Neuronal stem cell (in vitro differentiated cells): Measurements from ENCODE around the gene KCNJ13.

Experiments
- DNase-seq: peaks from one replicate; pipeline ENCODE4 v3.0.0-alpha.2; 2013; ENCODE audit warnings: low spot score
- H2AFZ ChIP-seq: one replicate; pipeline ENCODE4 v1.6.1; 2013; ENCODE audit warnings: mild to moderate bottlenecking, low read length, inconsistent platforms
- H2AK5ac ChIP-seq: 2 replicates; pipeline ENCODE4 v1.6.1; 2013; ENCODE audit warnings: low read depth, mild to moderate bottlenecking, inconsistent platforms, low read length, moderate library complexity, mixed read lengths
- H2BK120ac ChIP-seq: 2 replicates; pipeline ENCODE4 v1.6.1; 2013; ENCODE audit warnings: low read depth, mild to moderate bottlenecking, inconsistent platforms, low read length, moderate library complexity, mixed read lengths
- H2BK12ac ChIP-seq: one replicate; pipeline ENCODE4 v1.6.1; 2013; ENCODE audit warnings: low read length, inconsistent platforms
- H2BK15ac ChIP-seq: 2 replicates; pipeline ENCODE4 v1.6.1; 2013; ENCODE audit warnings: mild to moderate bottlenecking, low read length, inconsistent platforms, mixed read lengths
- H2BK5ac ChIP-seq: one replicate; pipeline ENCODE4 v1.6.1; 2013; ENCODE audit warnings: inconsistent platforms, mild to moderate bottlenecking, low read length, moderate library complexity
- H3K14ac ChIP-seq: one replicate; pipeline ENCODE4 v1.6.1; 2013; ENCODE audit warnings: low read length, inconsistent platforms
- H3K18ac ChIP-seq: 2 replicates; pipeline ENCODE4 v1.6.1; 2013; ENCODE audit warnings: low read length, inconsistent platforms
- H3K23ac ChIP-seq: 2 replicates; pipeline ENCODE4 v1.6.1; 2013; ENCODE audit warnings: low read depth, mild to moderate bottlenecking, mixed read lengths, low read length, inconsistent platforms; ENCODE audit not compliant: poor library complexity
- H3K27ac ChIP-seq: replicated peaks from 3 replicates; pipeline ENCODE4 v1.5.1; 2013; ENCODE audit warnings: low read length, inconsistent platforms
- H3K27me3 ChIP-seq, 3 experiments: 2 replicates each; pipeline ENCODE4 v1.6.1; 2013; ENCODE audit warnings: low read length in 3 of 3, mild to moderate bottlenecking in 2 of 3, inconsistent platforms in 1 of 3, low read depth in 1 of 3, mixed read lengths in 1 of 3, moderate library complexity in 1 of 3; ENCODE audit not compliant: control insufficient read depth in 3 of 3, insufficient read depth in 3 of 3
- H3K36me3 ChIP-seq, 2 donors: replicated peaks in 1 of 2; 2 replicates each; pipeline ENCODE4 v1.6.1; 2013; ENCODE audit warnings: low read length in 2 of 2; ENCODE audit not compliant: control insufficient read depth in 2 of 2, insufficient read depth in 2 of 2
- H3K4ac ChIP-seq: 2 replicates; pipeline ENCODE4 v1.6.1; 2013; ENCODE audit warnings: inconsistent platforms, mild to moderate bottlenecking, low read length, moderate library complexity
- H3K4me1 ChIP-seq, 2 donors: 1 replicate in 1 of 2; 2 replicates in 1 of 2; pipeline ENCODE4 v1.6.1; 2013; ENCODE audit warnings: low read length in 2 of 2, low read depth in 1 of 2; ENCODE audit not compliant: control insufficient read depth in 2 of 2, insufficient read depth in 1 of 2
- H3K4me2 ChIP-seq: one replicate; pipeline ENCODE4 v1.6.1; 2013; ENCODE audit warnings: mild to moderate bottlenecking, low read length, inconsistent platforms; ENCODE audit not compliant: insufficient read depth, poor library complexity, severe bottlenecking
- H3K4me3 ChIP-seq, 2 donors: 2 replicates each; pipeline ENCODE4 v1.5.1; 2013; ENCODE audit warnings: low read length in 2 of 2, mild to moderate bottlenecking in 2 of 2, inconsistent platforms in 1 of 2, moderate library complexity in 1 of 2
- H3K79me1 ChIP-seq: one replicate; pipeline ENCODE4 v1.6.1; 2013; ENCODE audit warnings: low read depth, mild to moderate bottlenecking, inconsistent platforms, low read length, moderate library complexity
- H3K9ac ChIP-seq: one replicate; pipeline ENCODE4 v1.6.1; 2013; ENCODE audit warnings: mild to moderate bottlenecking, low read depth, low read length, inconsistent platforms; ENCODE audit not compliant: poor library complexity
- H3K9me3 ChIP-seq, 2 donors: replicated peaks in 1 of 2; 2 replicates each; pipeline versions ENCODE3 to v1.6.1; 2013; ENCODE audit warnings: low read length in 2 of 2, mild to moderate bottlenecking in 2 of 2, inconsistent platforms in 1 of 2, low read depth in 1 of 2, mixed read lengths in 1 of 2, moderate library complexity in 1 of 2; ENCODE audit not compliant: control insufficient read depth in 2 of 2, insufficient read depth in 1 of 2
- H4K8ac ChIP-seq: one replicate; pipeline ENCODE4 v1.6.1; 2013; ENCODE audit warnings: low read depth, mild to moderate bottlenecking, inconsistent platforms, low read length, moderate library complexity
- H4K91ac ChIP-seq: one replicate; pipeline ENCODE4 v1.6.1; 2013; ENCODE audit warnings: low read length, low read depth, mild to moderate bottlenecking, inconsistent platforms; ENCODE audit not compliant: poor library complexity
- WGBS, 2 donors: extraction: QIAGEN DNeasy Blood & Tissue Kit; methylation state at CpG; one replicate each; pipeline ENCODE4 v1.1.7; 2013; ENCODE audit warnings: missing lambda C conversion rate in 2 of 2, mixed read lengths in 1 of 2; ENCODE audit not compliant: insufficient read length in 2 of 2, insufficient replicate concordance in 1 of 2; ENCODE audit errors: extremely low coverage in 2 of 2; 5-methylcytosine and 5-hydroxymethylcytosine counted together

KCNJ13 gene

GRCh38 chr2:232791518-232791917 is 15.2 kb upstream of the KCNJ13 start:
- Histone ChIP-seq H2AK5ac (no peak overlapping the region), H2BK15ac (no peak overlapping the region), H3K79me1 (no peaks in the 10 kb centered on the region), H3K4ac (no peak overlapping the region), H3K4me3 (no peak overlapping the region), H4K91ac (no peak overlapping the region), H3K27me3 (no peaks in the 10 kb centered on the region), H2AFZ (no peak overlapping the region), H2BK12ac (no peak overlapping the region), H3K18ac (no peak overlapping the region), H3K27ac (no peak overlapping the region), H2BK5ac (no peak overlapping the region), H4K8ac (no peak overlapping the region), H2BK120ac (no peak overlapping the region), H3K36me3 (peaks cover 25 to 98% of the 10 kb centered on the region in 2 donors), H3K9ac (no peak overlapping the region), H3K14ac (no peak overlapping the region), H3K9me3 (no peaks in the 10 kb centered on the region), H3K4me2 (no peak overlapping the region), H3K23ac (no peak overlapping the region), H3K4me1 (peaks cover 0 to 1% of the 10 kb centered on the region in 2 donors)
- no CpG with 5 or more reads among the region's 4 CpGs for WGBS, 2 donors
- no peak for DNase-seq

DNA sequence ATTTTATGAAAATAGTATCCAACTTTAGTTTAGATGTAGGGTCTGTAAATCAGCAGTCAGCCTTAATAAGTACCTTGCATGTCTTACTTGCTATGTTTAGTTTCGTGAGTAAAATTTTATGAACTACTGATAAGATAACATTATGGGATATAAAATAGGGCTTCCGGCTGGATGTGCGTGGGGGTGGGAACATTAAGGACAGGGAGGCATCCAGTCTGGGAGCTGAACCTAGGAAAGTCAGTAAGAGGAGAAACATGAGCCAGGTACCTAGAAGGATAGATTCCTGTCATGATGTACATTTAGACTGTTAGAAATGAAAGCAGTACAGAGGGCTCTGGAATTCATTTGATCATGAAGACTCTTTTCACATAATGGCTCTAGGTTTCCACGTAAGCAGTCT is 12.7 kb upstream of the KCNJ13 start:
- Histone ChIP-seq H4K91ac (no peak overlapping the region), H3K36me3 (peaks cover 18 to 87% of the 10 kb centered on the region in 2 donors), H3K23ac (no peak overlapping the region), H4K8ac (no peak overlapping the region), H3K9me3 (no peaks in the 10 kb centered on the region), H3K4me3 (no peak overlapping the region), H2AFZ (no peak overlapping the region), H3K4ac (no peak overlapping the region), H3K4me2 (no peak overlapping the region), H3K18ac (no peak overlapping the region), H2BK5ac (no peak overlapping the region), H3K27me3 (no peaks in the 10 kb centered on the region), H3K14ac (no peak overlapping the region), H2BK120ac (no peak overlapping the region), H3K4me1 (peaks cover 0 to 1% of the 10 kb centered on the region in 2 donors), H3K79me1 (no peaks in the 10 kb centered on the region), H2BK12ac (no peak overlapping the region), H3K27ac (no peak overlapping the region), H2BK15ac (no peak overlapping the region), H2AK5ac (no peak overlapping the region), H3K9ac (no peak overlapping the region)
- WGBS, 2 donors, result no CpG with 5 or more reads among the region's 4 CpGs
- no peak for DNase-seq

DNA sequence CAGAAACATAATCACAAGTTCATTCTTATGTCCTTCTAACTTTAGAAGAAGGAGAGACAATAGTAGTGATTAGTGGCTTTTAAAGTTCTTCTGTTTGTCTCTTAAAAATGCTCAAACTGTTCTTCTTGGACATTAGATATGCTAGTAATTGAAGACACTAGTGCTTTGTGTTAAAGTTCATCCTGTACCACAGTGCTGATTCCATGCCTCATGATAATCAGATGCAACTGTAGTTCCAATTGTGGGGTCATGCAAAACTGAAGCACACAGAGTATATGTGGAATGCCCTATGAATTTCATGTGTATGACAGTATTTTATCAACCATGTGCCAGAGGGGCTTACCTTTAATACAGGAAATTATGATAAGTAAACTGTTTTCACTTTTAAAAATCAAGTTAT is 11.4 kb upstream of the KCNJ13 start:
- H3K4me2 ChIP-seq, result no peak overlapping the region
- no peaks in the 10 kb centered on the region for H3K4me1 ChIP-seq
- H3K23ac ChIP-seq, result no peak overlapping the region
- no peak overlapping the region for H3K14ac ChIP-seq
- no peak overlapping the region for H2BK5ac ChIP-seq
- H4K8ac ChIP-seq, result no peak overlapping the region
- DNase-seq, result no peak
- no peak overlapping the region for H2BK15ac ChIP-seq
- H3K9me3 ChIP-seq, result no peaks in the 10 kb centered on the region
- H3K9ac ChIP-seq, result no peak overlapping the region
- no peak overlapping the region for H2AK5ac ChIP-seq
- H4K91ac ChIP-seq, result no peak overlapping the region
- H2AFZ ChIP-seq, result no peak overlapping the region
- H3K79me1 ChIP-seq, result no peaks in the 10 kb centered on the region
- no peak overlapping the region for H3K18ac ChIP-seq
- peaks cover 18 to 74% of the 10 kb centered on the region in 2 donors for H3K36me3 ChIP-seq
- no peak overlapping the region for H3K4me3 ChIP-seq
- no peak overlapping the region for H3K4ac ChIP-seq
- no peak overlapping the region for H2BK120ac ChIP-seq
- H3K27ac ChIP-seq, result no peak overlapping the region
- no peak overlapping the region for H2BK12ac ChIP-seq
- H3K27me3 ChIP-seq, result no peaks in the 10 kb centered on the region

DNA sequence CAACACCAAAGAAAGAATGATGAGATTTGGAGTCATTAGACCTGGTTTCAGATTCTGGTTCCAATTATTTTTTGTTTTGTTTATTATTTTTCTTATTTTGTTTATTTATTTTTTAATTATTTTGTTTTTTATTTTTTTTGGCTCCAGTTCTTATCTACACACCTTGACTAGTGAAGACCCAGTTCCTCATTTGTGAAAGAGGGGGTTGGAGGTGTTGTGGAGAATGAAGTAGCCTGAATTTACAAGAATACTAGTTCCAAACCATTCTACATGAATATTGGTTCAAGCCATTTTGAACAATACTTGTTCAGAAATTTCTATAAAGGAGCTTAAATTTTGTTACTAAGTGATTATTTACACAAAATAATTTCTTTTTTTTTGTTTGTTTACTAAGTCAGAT is 6.9 kb upstream of the KCNJ13 start:
- no peak overlapping the region for H2BK12ac ChIP-seq
- H3K4me1 ChIP-seq, result no peaks in the 10 kb centered on the region
- no peak overlapping the region for H2AFZ ChIP-seq
- no peak overlapping the region for H4K91ac ChIP-seq
- no peak overlapping the region for H2BK15ac ChIP-seq
- H3K9ac ChIP-seq, result no peak overlapping the region
- no peak overlapping the region for H2AK5ac ChIP-seq
- H4K8ac ChIP-seq, result no peak overlapping the region
- H3K23ac ChIP-seq, result no peak overlapping the region
- H3K4ac ChIP-seq, result no peak overlapping the region
- H3K4me2 ChIP-seq, result no peak overlapping the region
- no peak overlapping the region for H3K18ac ChIP-seq
- no peak overlapping the region for H2BK120ac ChIP-seq
- no peak overlapping the region for H3K14ac ChIP-seq
- H3K79me1 ChIP-seq, result no peaks in the 10 kb centered on the region
- H3K27me3 ChIP-seq, result no peaks in the 10 kb centered on the region
- no peaks in the 10 kb centered on the region for H3K9me3 ChIP-seq
- H3K4me3 ChIP-seq, result no peak overlapping the region
- DNase-seq, result no peak
- peaks cover 4 to 59% of the 10 kb centered on the region in 2 donors for H3K36me3 ChIP-seq
- no peak overlapping the region for H3K27ac ChIP-seq
- no peak overlapping the region for H2BK5ac ChIP-seq
